ENCODE data around the gene SMIM28.

GRCh38 chr6:138410972-138411880 lies 33.5 kb downstream of the SMIM28 start:
- TF ChIP-seq ZNF8 (CRISPR knock-in tag; IDR thresholded peaks at IDR 0.05) (no peak), CREB5 (CRISPR knock-in tag; IDR thresholded peaks at IDR 0.05; ENCODE audit: low read depth) (no peak), TSHZ2 (CRISPR knock-in tag; IDR thresholded peaks at IDR 0.05) (no peak), ARNTL (CRISPR knock-in tag; IDR thresholded peaks at IDR 0.05; ENCODE audit: borderline replicate concordance, low read depth) (no peak), ISL1 (CRISPR knock-in tag; IDR thresholded peaks at IDR 0.05) (no peak)
